H9 (cell line): Measurements from ENCODE around the gene FARP1. TPM values are rescaled to one million over a fixed set of nuclear protein-coding genes. Genes with fewer than 3 reads are reported as not detected.

Experiments used
- DNase-seq: peaks from one replicate; pipeline ENCODE4 v3.0.0-alpha.2; 2017
- H2AFZ ChIP-seq: one replicate; pipeline ENCODE4 v1.6.1; 2013; ENCODE audit warnings: mild to moderate bottlenecking, low read length, control low read depth, moderate library complexity
- H2AK5ac ChIP-seq: 2 replicates; pipeline ENCODE4 v1.6.1; 2013; ENCODE audit warnings: low read length, control low read depth, mixed read lengths; ENCODE audit not compliant: insufficient read length
- H2BK120ac ChIP-seq: one replicate; pipeline ENCODE4 v1.6.1; 2013; ENCODE audit warnings: low read depth, mild to moderate bottlenecking, low read length, control low read depth, inconsistent platforms; ENCODE audit not compliant: poor library complexity, severe bottlenecking
- H2BK12ac ChIP-seq: 2 replicates; pipeline ENCODE4 v1.6.1; 2013; ENCODE audit warnings: low read length, control low read depth, mixed read lengths, low read depth; ENCODE audit not compliant: insufficient read length
- H2BK15ac ChIP-seq: 2 replicates; pipeline ENCODE4 v1.6.1; 2013; ENCODE audit warnings: low read depth, low read length, control low read depth
- H2BK20ac ChIP-seq: one replicate; pipeline ENCODE4 v1.6.1; 2013; ENCODE audit warnings: low read depth, mild to moderate bottlenecking, low read length, control low read depth, inconsistent platforms; ENCODE audit not compliant: poor library complexity, severe bottlenecking
- H2BK5ac ChIP-seq: 2 replicates; pipeline ENCODE4 v1.6.1; 2013; ENCODE audit warnings: low read length, control low read depth, mixed read lengths; ENCODE audit not compliant: insufficient read length
- H3K14ac ChIP-seq: 2 replicates; pipeline ENCODE4 v1.6.1; 2013; ENCODE audit warnings: low read length, control low read depth; ENCODE audit not compliant: insufficient read depth
- H3K18ac ChIP-seq: 2 replicates; pipeline ENCODE4 v1.6.1; 2013; ENCODE audit warnings: low read depth, mild to moderate bottlenecking, mixed read lengths, low read length, control low read depth; ENCODE audit not compliant: insufficient read length
- H3K23ac ChIP-seq: 2 replicates; pipeline ENCODE4 v1.6.1; 2013; ENCODE audit warnings: low read length, control low read depth, mixed read lengths, low read depth; ENCODE audit not compliant: insufficient read length
- H3K23me2 ChIP-seq: 2 replicates; pipeline ENCODE4 v1.6.1; 2013; ENCODE audit warnings: low read depth, mild to moderate bottlenecking, mixed read lengths, low read length, control low read depth; ENCODE audit not compliant: insufficient read length, poor library complexity, severe bottlenecking
- H3K27ac ChIP-seq: 2 replicates; pipeline ENCODE4 v1.5.1; 2013; ENCODE audit warnings: low read length, control low read depth, mixed read lengths, low read depth; ENCODE audit not compliant: insufficient read length
- H3K27me3 ChIP-seq: 2 replicates; pipeline ENCODE4 v1.6.1; 2013; ENCODE audit warnings: low read length, control low read depth, inconsistent platforms; ENCODE audit not compliant: insufficient read depth
- H3K4ac ChIP-seq: 2 replicates; pipeline ENCODE4 v1.6.1; 2013; ENCODE audit warnings: low read depth, mild to moderate bottlenecking, control low read depth, inconsistent platforms, low read length, moderate library complexity
- H3K4me1 ChIP-seq: 2 replicates; pipeline ENCODE4 v1.6.1; 2013; ENCODE audit warnings: low read length, control low read depth, inconsistent platforms; ENCODE audit not compliant: insufficient read depth
- H3K4me2 ChIP-seq: 2 replicates; pipeline ENCODE4 v1.6.1; 2013; ENCODE audit warnings: low read length, control low read depth, mixed read lengths; ENCODE audit not compliant: insufficient read length, insufficient read depth
- H3K56ac ChIP-seq: 2 replicates; pipeline ENCODE4 v1.6.1; 2013; ENCODE audit warnings: low read depth, mild to moderate bottlenecking, mixed read lengths, low read length, control low read depth; ENCODE audit not compliant: insufficient read length
- H3K79me1 ChIP-seq: 2 replicates; pipeline ENCODE4 v1.6.1; 2013; ENCODE audit warnings: low read depth, mild to moderate bottlenecking, moderate library complexity, low read length, control low read depth, inconsistent platforms; ENCODE audit not compliant: insufficient read depth, poor library complexity, severe bottlenecking
- H3K79me2 ChIP-seq: 2 replicates; pipeline ENCODE4 v1.6.1; 2013; ENCODE audit warnings: low read length, control low read depth, inconsistent platforms; ENCODE audit not compliant: insufficient read depth
- H3K9ac ChIP-seq: 2 replicates; pipeline ENCODE4 v1.6.1; 2013; ENCODE audit warnings: low read length, control low read depth, mixed read lengths; ENCODE audit not compliant: insufficient read length; ENCODE audit errors: extremely low read depth
- H3K9me3 ChIP-seq: one replicate; pipeline ENCODE4 v1.6.1; 2013; ENCODE audit warnings: low read depth, low read length, inconsistent platforms; ENCODE audit not compliant: control insufficient read depth
- H3T11ph ChIP-seq: one replicate; pipeline ENCODE4 v1.6.1; 2013; ENCODE audit warnings: mild to moderate bottlenecking, low read length, control low read depth, inconsistent platforms
- H4K20me1 ChIP-seq: one replicate; pipeline ENCODE4 v1.6.1; 2013; ENCODE audit not compliant: control insufficient read depth, insufficient read length, insufficient read depth
- H4K5ac ChIP-seq: 2 replicates; pipeline ENCODE4 v1.6.1; 2013; ENCODE audit warnings: low read depth, mild to moderate bottlenecking, mixed read lengths, low read length, control low read depth; ENCODE audit not compliant: insufficient read length
- H4K8ac ChIP-seq: replicated peaks from 2 replicates; pipeline ENCODE4 v1.6.1; 2013; ENCODE audit warnings: low read length, control low read depth, mixed read lengths, low read depth; ENCODE audit not compliant: insufficient read length
- H4K91ac ChIP-seq: 2 replicates; pipeline ENCODE4 v1.6.1; 2013; ENCODE audit warnings: low read depth, mild to moderate bottlenecking, moderate library complexity, mixed read lengths, low read length, control low read depth; ENCODE audit not compliant: insufficient read length
- H3K27ac Mint-ChIP-seq, 3 experiments: 2 replicates in 2 of 3; 3 replicates in 1 of 3; pipeline ENCODE4 v1.8.0; 2020 to 2021; ENCODE audit warnings: mixed read lengths in 3 of 3, mild to moderate bottlenecking in 1 of 3, moderate library complexity in 1 of 3
- H3K27me3 Mint-ChIP-seq: 2 replicates; pipeline ENCODE4 v1.8.0; 2021; ENCODE audit warnings: low read depth, mild to moderate bottlenecking, moderate library complexity, mixed read lengths
- H3K36me3 Mint-ChIP-seq, 3 experiments: 2 replicates in 2 of 3; 3 replicates in 1 of 3; pipeline ENCODE4 v1.8.0; 2020 to 2021; ENCODE audit warnings: low read depth in 3 of 3, mixed read lengths in 3 of 3; ENCODE audit not compliant: insufficient read depth in 1 of 3
- H3K4me1 Mint-ChIP-seq, 2 experiments: 2 replicates each; pipeline ENCODE4 v1.8.0; 2020; ENCODE audit warnings: mixed read lengths in 2 of 2
- H3K4me3 Mint-ChIP-seq, 2 experiments: 2 replicates in 1 of 2; 3 replicates in 1 of 2; pipeline ENCODE4 v1.8.0; 2020 to 2021; ENCODE audit warnings: mild to moderate bottlenecking in 2 of 2, mixed read lengths in 2 of 2, moderate library complexity in 1 of 2
- H3K9me3 Mint-ChIP-seq, 2 experiments: 2 replicates in 1 of 2; 3 replicates in 1 of 2; pipeline ENCODE4 v1.8.0; 2020; ENCODE audit warnings: mild to moderate bottlenecking in 2 of 2, mixed read lengths in 2 of 2, moderate library complexity in 1 of 2
- CTCF ChIP-seq: fragments of 200-600 bp; sonication (generic); conservative IDR thresholded peaks from 3 replicates; pipeline ENCODE4 v1.8.0; 2021; ENCODE audit warnings: antibody characterized with exemption, mild to moderate bottlenecking
- WGBS: extraction: QIAGEN DNeasy Blood & Tissue Kit; methylation state at CpG from one replicate; pipeline ENCODE4 v1.1.7; 2013; ENCODE audit warnings: missing lambda C conversion rate, low lambda C conversion rate, mixed read lengths; ENCODE audit not compliant: insufficient read length; ENCODE audit errors: extremely low coverage; 5-methylcytosine and 5-hydroxymethylcytosine counted together
- long read RNA-seq: library from polyadenylated mRNA; unstranded; transcript quantifications from one replicate; pipeline ENCODE4 v2.0.0, GENCODE V29; 2020
- total RNA-seq: library from RNA; stranded (reverse); gene quantifications from 2 replicates; pipeline ENCODE4 v1.2.1, GENCODE V29; 2021

Gene FARP1
- 95.9 and 97.4 TPM in 2 replicates for total RNA-seq
- long read RNA-seq, full-length matches to known transcripts, result 15 of 65 reads
- long read RNA-seq, partial matches to known transcripts, result 19 of 65 reads
- long read RNA-seq, other reads (novel, unspliced or antisense), result 31 of 65 reads

- Mint-ChIP-seq H3K27ac (peak within 1 kb of the TSS in 2 of 3 experiments; percentile 65 to 73; a peak in 2 of 7 replicates), H3K27me3 (peaks cover 25% of the 10 kb centered on the region), H3K4me3 (peak within 1 kb of the TSS; percentile 86 to 90), H3K9me3 (0 out of 5 replicates have a peak, but pooled peaks cover 0 to 2% of the 10 kb centered on the region in 2 experiments), H3K36me3 (peaks cover 0 to 1% (median 0%) of the 10 kb centered on the region in 3 experiments; a peak in 1 of 7 replicates), H3K4me1 (peaks cover 41 to 44% of the 10 kb centered on the region in 2 experiments)
- no peak within 1 kb of the TSS for H2BK5ac ChIP-seq
- no peaks in the 10 kb centered on the region for H4K20me1 ChIP-seq
- H4K5ac ChIP-seq, result no peak within 1 kb of the TSS
- no peak within 1 kb of the TSS for H3T11ph ChIP-seq
- H2BK120ac ChIP-seq, result no peak within 1 kb of the TSS
- H2BK20ac ChIP-seq, result no peak within 1 kb of the TSS
- no peak within 1 kb of the TSS for H3K56ac ChIP-seq
- no CpG with 5 or more reads among the region's 98 CpGs for WGBS
- peak within 1 kb of the TSS; percentile 25 for H3K9ac ChIP-seq
- H3K27me3 ChIP-seq, result no peaks in the 10 kb centered on the region; the same call in 1 of the 2 replicates
- H3K14ac ChIP-seq, result peak within 1 kb of the TSS; percentile 6; the same call in 1 of the 2 replicates
- no peak within 1 kb of the TSS for H4K8ac ChIP-seq
- H4K91ac ChIP-seq, result no peak within 1 kb of the TSS
- H2BK15ac ChIP-seq, result no peak within 1 kb of the TSS
- no peak within 1 kb of the TSS for H2AK5ac ChIP-seq
- H2AFZ ChIP-seq, result no peak within 1 kb of the TSS
- H3K27ac ChIP-seq, result no peak within 1 kb of the TSS
- H3K79me2 ChIP-seq, result peaks cover 7% of the 10 kb centered on the region; the same call in 1 of the 2 replicates
- H3K4ac ChIP-seq, result no peak within 1 kb of the TSS
- no peak within 1 kb of the TSS for H3K18ac ChIP-seq
- peak; percentile 38; the same call in 2 of the 3 replicates for TF ChIP-seq CTCF
- H3K79me1 ChIP-seq, result no peaks in the 10 kb centered on the region
- DNase-seq, result peak; percentile 78
- no peaks in the 10 kb centered on the region for H3K9me3 ChIP-seq
- peaks cover 16% of the 10 kb centered on the region for H3K23me2 ChIP-seq
- no peak within 1 kb of the TSS for H3K23ac ChIP-seq
- peak within 1 kb of the TSS; percentile 78 for H3K4me2 ChIP-seq
- peaks cover 7% of the 10 kb centered on the region; the same call in 1 of the 2 replicates for H3K4me1 ChIP-seq
- no peak within 1 kb of the TSS for H2BK12ac ChIP-seq
Observed at GRCh38 chr13:98142380-98143156, at the start of gene FARP1. TSS of gene FARP1 (plus strand) at chr13:98143094. CDS start at chr13:98213243, 70,149 bp downstream.
